Cerebellar nuclear complex (tissue), 1 donor: ENCODE results near the gene CCND2.
"Not testable (repeated sequence)": the region's sequence is repeated elsewhere in the genome, so short reads cannot be mapped to it uniquely, and the experiment has no call there.

Experiments used
- DNase-seq, 2 experiments: peaks; one replicate each; lab custom pipeline; 2025; lab: John Stamatoyannopoulos, UW

Gene CCND2

GRCh38 chr12:4273652-4274395 is at the start of gene CCND2:
Gene CCND2 (plus strand): TSS chr12:4273762. CDS start chr12:4274041, 279 bp downstream.
- no peak for DNase-seq

- no peak for DNase-seq
Measured at GRCh38 chr12:4224206-4224889, 49.2 kb upstream of the CCND2 start.

GRCh38 chr12:4225571-4225970 is 48.0 kb upstream of the CCND2 start:
- no peak for DNase-seq

- DNase-seq: no peak
Measured at GRCh38 chr12:4227046-4227445, 46.5 kb upstream of the CCND2 start.

DNA sequence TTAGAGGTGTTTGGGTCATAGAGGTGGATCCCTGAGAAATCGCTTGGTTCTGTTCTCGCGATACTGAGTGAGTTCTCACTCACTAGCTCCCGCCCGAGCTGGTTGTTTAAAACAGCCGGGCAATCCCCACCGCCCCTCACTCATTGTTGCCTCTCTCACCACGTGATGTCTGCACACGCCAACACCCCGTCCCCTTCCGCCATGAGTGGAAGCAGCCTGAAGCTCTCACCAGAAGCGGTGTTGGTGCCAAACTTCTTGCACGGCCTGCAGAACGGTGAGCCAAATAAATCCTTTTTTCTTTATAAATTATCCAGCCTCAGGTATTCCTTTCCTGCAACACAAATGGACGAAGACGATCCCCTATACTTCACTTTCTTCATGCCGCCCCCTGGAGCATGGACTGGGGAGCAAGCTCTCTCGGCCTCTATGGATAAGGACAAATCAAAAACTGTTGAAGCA is 45.4 kb upstream of the CCND2 start:
- no peak for DNase-seq

- no peak for DNase-seq
Measured at GRCh38 chr12:4230526-4230925, 43.0 kb upstream of the CCND2 start.

GRCh38 chr12:4238577-4238976 is 35.0 kb upstream of the CCND2 start:
- no peak for DNase-seq

DNA sequence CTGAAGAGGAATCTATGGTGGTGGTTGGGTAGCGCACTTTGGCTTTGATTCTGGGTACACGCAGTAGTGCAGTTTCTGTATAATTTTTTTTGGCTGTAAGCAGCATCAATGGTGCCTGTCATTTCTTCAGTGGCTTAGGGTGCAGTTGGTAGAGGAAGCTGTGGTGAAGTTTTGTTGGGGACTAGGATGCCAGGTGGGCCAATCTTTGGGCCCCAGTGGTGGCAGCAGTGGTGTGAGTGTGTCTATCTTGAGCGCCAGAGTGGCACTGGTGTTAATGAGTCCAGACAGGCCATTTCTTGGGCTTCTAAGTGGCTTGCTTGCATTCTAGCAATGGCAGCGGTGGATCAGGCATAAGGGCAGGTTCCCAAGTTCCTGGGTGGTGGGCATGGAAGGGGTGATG is 33.8 kb upstream of the CCND2 start:
- no peak for DNase-seq

GRCh38 chr12:4240161-4240783 is 33.3 kb upstream of the CCND2 start:
- DNase-seq: no peak

GRCh38 chr12:4240981-4241380 is 32.6 kb upstream of the CCND2 start:
- DNase-seq: no peak

GRCh38 chr12:4241592-4241991 is 32.0 kb upstream of the CCND2 start:
- DNase-seq: no peak

GRCh38 chr12:4242595-4242994 is 31.0 kb upstream of the CCND2 start:
- DNase-seq: no peak

DNA sequence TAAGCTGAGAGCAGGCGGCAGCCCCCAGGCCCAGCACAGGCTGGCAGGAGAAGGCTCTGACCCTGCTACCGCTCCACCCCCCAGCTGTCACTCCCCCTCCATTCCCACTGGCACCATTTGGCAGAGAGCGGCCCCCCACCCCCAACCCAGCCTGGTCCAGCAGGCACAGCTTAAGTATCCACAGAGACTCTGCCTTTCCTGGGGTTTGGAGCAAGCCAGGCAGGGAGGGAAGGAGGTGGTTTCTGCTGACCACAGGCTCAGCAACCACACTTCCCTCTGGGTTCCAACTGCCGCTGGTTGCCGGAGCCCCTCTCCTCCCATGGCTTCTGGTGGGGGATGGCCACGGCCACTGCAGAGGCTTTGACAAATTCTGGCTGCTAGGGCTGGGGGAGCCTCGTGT is 30.5 kb upstream of the CCND2 start:
- DNase-seq: no peak

GRCh38 chr12:4243491-4244100 is 30.0 kb upstream of the CCND2 start:
- not testable (repeated sequence) for DNase-seq

DNA sequence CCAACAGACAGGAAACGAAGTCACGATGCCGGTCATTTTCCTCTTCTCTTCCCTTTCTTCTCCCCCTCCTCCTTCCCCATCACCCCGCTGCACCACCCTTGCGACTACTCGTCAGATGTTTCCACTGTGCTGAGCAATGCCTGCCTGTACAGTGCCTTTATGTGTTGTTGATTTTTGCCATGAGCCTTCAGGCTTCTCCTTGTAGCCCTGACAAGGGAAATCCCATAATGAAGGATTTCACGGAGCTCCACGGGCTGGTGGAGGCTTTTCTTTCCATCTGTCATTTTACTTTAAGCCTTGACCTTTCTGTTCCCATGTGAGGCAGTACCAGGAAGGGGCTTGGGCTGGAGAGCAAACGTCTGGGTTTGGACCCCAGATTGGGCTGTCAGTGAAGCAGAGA is 28.7 kb upstream of the CCND2 start:
- no peak for DNase-seq

- DNase-seq: no peak
Measured at GRCh38 chr12:4245446-4245845, 28.1 kb upstream of the CCND2 start.

- DNase-seq: no peak
Measured at GRCh38 chr12:4246116-4246515, 27.4 kb upstream of the CCND2 start.

- no peak for DNase-seq
Measured at GRCh38 chr12:4250691-4251090, 22.9 kb upstream of the CCND2 start.

DNA sequence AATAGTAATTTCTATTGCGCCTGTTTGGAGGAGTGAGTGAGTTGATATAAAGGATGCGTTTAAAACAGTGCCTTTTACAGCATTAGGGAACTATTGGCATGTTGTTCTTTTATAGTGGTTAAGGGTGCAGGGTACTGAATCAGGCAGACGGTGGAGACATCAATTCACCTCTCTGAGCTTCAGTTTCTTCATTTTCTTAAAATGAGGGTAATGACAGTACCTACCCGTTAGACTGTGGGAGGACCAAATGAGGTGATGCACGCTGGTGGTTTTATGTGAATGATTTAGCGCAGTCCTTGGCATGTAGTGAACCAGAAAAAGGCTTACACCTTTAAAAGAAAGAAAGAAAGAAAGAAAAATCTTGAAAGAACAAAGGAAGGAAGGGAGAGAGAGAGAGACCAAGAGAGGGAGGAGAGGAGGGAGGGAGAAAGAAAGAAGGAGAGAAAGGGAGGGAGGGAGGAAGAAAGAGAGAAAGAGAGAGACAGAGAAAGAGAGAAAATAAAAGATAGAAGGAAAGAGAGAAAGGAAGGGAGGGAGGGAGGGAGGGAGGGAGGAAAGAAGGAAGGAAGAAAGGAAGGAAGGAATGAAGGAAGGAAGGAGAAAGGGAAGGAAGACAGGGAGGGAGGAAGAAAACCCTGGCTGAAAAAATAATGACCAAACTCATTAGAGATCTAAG is 22.2 kb upstream of the CCND2 start:
- no peak for DNase-seq

DNA sequence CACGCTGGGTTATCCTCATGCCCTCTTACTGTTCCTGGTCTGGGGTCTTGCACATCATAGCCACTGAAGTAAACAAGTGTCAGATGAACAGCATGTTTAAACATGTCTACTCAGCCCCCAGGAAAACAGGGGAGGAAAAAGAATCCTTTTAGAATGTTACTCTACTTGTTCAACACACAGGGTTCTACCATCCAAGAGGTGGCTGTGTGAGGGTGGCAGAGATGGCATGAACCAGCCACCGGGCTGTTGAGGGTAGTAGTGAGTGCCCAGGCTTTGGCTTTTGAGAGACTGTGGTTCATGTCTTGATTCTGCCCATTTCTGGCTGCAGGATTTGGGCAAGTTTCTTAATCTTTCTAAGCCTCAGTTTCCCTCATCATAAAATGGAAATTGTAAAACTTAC is 21.6 kb upstream of the CCND2 start:
- no peak for DNase-seq

- no peak for DNase-seq
Measured at GRCh38 chr12:4252601-4253000, 21.0 kb upstream of the CCND2 start.
